Gastrocnemius medialis (tissue), 4 donors: ENCODE measurements around the gene TNIK.

Experiments
- POLR2A ChIP-seq, 2 donors: fragments of 450-650 bp; IDR thresholded peaks; one replicate each; pipeline ENCODE4 v1.6.1; 2017; ENCODE audit warnings: antibody characterized with exemption in 2 of 2, mild to moderate bottlenecking in 2 of 2, moderate library complexity in 2 of 2
- TF ChIP-seq, protein P1 (sequence below), 5 experiments: fragments of 450-650 bp in 3 of 5; fragments of 200-600 bp in 2 of 5; sonication (generic) in 2 of 5; IDR thresholded peaks in 4 of 5; conservative IDR thresholded peaks in 1 of 5; 1 replicate in 4 of 5; 2 replicates in 1 of 5; pipeline ENCODE4 v1.5.1; 2016 to 2019; ENCODE audit warnings: antibody characterized with exemption in 5 of 5, mild to moderate bottlenecking in 3 of 5, moderate library complexity in 3 of 5

DNA sequence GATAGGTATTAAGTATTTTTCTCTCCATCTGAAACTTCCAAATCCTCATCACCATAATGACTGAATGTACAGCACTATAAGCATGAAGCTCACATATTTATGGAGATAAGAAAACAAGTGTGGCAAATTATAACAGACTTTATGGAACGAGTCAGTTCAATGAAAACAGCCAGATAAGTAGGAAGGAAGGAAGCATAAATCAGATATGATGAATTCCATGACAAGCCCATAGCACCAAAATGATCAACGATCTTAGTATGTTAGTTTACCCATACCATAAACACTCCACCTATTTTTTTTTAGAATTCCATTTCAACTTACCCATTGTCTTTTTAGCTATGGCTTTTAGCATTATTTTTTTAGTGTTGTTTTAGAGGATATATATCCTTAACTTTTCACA is 169.5 kb downstream of the TNIK start:
- TF ChIP-seq, protein P1, sequence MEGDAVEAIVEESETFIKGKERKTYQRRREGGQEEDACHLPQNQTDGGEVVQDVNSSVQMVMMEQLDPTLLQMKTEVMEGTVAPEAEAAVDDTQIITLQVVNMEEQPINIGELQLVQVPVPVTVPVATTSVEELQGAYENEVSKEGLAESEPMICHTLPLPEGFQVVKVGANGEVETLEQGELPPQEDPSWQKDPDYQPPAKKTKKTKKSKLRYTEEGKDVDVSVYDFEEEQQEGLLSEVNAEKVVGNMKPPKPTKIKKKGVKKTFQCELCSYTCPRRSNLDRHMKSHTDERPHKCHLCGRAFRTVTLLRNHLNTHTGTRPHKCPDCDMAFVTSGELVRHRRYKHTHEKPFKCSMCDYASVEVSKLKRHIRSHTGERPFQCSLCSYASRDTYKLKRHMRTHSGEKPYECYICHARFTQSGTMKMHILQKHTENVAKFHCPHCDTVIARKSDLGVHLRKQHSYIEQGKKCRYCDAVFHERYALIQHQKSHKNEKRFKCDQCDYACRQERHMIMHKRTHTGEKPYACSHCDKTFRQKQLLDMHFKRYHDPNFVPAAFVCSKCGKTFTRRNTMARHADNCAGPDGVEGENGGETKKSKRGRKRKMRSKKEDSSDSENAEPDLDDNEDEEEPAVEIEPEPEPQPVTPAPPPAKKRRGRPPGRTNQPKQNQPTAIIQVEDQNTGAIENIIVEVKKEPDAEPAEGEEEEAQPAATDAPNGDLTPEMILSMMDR (IDR thresholded peaks at IDR 0.05 in 4 of 5, conservative IDR thresholded peaks at IDR 0.05 in 1 of 5) = no peak
- TF ChIP-seq POLR2A (IDR thresholded peaks at IDR 0.05) = no peak
